WTC11 (cell line): ENCODE data around the gene COL1A1. TPM values are rescaled to one million over a fixed set of nuclear protein-coding genes. Genes with fewer than 3 reads are reported as not detected.

ENCODE experiments used
- ATAC-seq: fragments of 200-7000 bp; cut with Tn5 transposase; 2 replicates; pipeline ENCODE4 v1.10.0; 2021; ENCODE audit warnings: mild to moderate bottlenecking, moderate library complexity
- CTCF ChIA-PET: fragments of 300-600 bp; sonication (Branson Sonifier 250); formaldehyde crosslinking; loops from one replicate; lab custom pipeline; 2021; ENCODE audit warnings: antibody characterized with exemption; lab: Charles Lee
- POLR2A ChIA-PET: fragments of 350-600 bp; sonication (Branson Sonifier 250); formaldehyde crosslinking; loops from one replicate; lab custom pipeline; 2021; ENCODE audit warnings: antibody characterized with exemption; lab: Charles Lee
- DNase-seq: peaks from one replicate; pipeline ENCODE4 v3.0.0; 2021; ENCODE audit warnings: low spot score
- H3K27ac Mint-ChIP-seq: 2 replicates; pipeline ENCODE4 v1.8.0; 2021; ENCODE audit warnings: mixed read lengths
- H3K27me3 Mint-ChIP-seq: 2 replicates; pipeline ENCODE4 v1.8.0; 2021; ENCODE audit warnings: low read depth, mild to moderate bottlenecking, moderate library complexity, mixed read lengths
- H3K36me3 Mint-ChIP-seq: 2 replicates; pipeline ENCODE4 v1.8.0; 2021; ENCODE audit warnings: mixed read lengths
- H3K4me1 Mint-ChIP-seq: 2 replicates; pipeline ENCODE4 v1.8.0; 2022; ENCODE audit warnings: mixed read lengths
- H3K4me3 Mint-ChIP-seq: 2 replicates; pipeline ENCODE4 v1.8.0; 2021; ENCODE audit warnings: mild to moderate bottlenecking, moderate library complexity, mixed read lengths
- H3K9me3 Mint-ChIP-seq: 2 replicates; pipeline ENCODE4 v1.8.0; 2021; ENCODE audit warnings: mixed read lengths
- CREB1 ChIP-seq: sonication (generic); formaldehyde crosslinking; IDR thresholded peaks from 2 replicates; pipeline ENCODE4 v1.8.0; 2023; ENCODE audit warnings: mild to moderate bottlenecking, missing genetic modification reagents
- ESRRA ChIP-seq: sonication (generic); formaldehyde crosslinking; IDR thresholded peaks from 2 replicates; pipeline ENCODE4 v1.8.1; 2022; ENCODE audit warnings: mild to moderate bottlenecking, missing genetic modification reagents, borderline replicate concordance
- ETV6 ChIP-seq: sonication (generic); formaldehyde crosslinking; IDR thresholded peaks from 2 replicates; pipeline ENCODE4 v1.8.1; 2022; ENCODE audit warnings: mild to moderate bottlenecking, missing genetic modification reagents
- FOXK1 ChIP-seq: sonication (generic); formaldehyde crosslinking; IDR thresholded peaks from 2 replicates; pipeline ENCODE4 v1.8.0; 2022; ENCODE audit warnings: mild to moderate bottlenecking, moderate library complexity, missing genetic modification reagents
- MXD4 ChIP-seq: fragments of 250-450 bp; sonication (Bioruptor Pico); IDR thresholded peaks from 2 replicates; pipeline ENCODE4 v1.8.0; 2021; ENCODE audit warnings: mild to moderate bottlenecking, moderate library complexity, borderline replicate concordance
- MYBL2 ChIP-seq: sonication (generic); formaldehyde crosslinking; IDR thresholded peaks from 2 replicates; pipeline ENCODE4 v1.8.1; 2023; ENCODE audit warnings: mild to moderate bottlenecking, moderate library complexity, missing genetic modification reagents
- NFE2L1 ChIP-seq: sonication (generic); formaldehyde crosslinking; IDR thresholded peaks from 2 replicates; pipeline ENCODE4 v1.8.1; 2023; ENCODE audit warnings: missing genetic modification reagents
- NR2C2 ChIP-seq: sonication (generic); formaldehyde crosslinking; IDR thresholded peaks from 2 replicates; pipeline ENCODE4 v1.8.0; 2022; ENCODE audit warnings: mild to moderate bottlenecking, missing genetic modification reagents
- PRRX2 ChIP-seq: fragments of 250-450 bp; sonication (Bioruptor Pico); IDR thresholded peaks from 2 replicates; pipeline ENCODE4 v1.8.0; 2021; ENCODE audit warnings: mild to moderate bottlenecking
- SMAD4 ChIP-seq: sonication (generic); formaldehyde crosslinking; IDR thresholded peaks from 2 replicates; pipeline ENCODE4 v1.8.0; 2022; ENCODE audit warnings: mild to moderate bottlenecking, missing genetic modification reagents
- SOX15 ChIP-seq: fragments of 250-450 bp; sonication (Bioruptor Pico); IDR thresholded peaks from 2 replicates; pipeline ENCODE4 v1.9.0; 2021; ENCODE audit warnings: mild to moderate bottlenecking
- TP53 ChIP-seq: sonication (generic); formaldehyde crosslinking; IDR thresholded peaks from 2 replicates; pipeline ENCODE4 v1.8.1; 2023; ENCODE audit warnings: mild to moderate bottlenecking, missing genetic modification reagents
- ZBTB21 ChIP-seq: sonication (generic); formaldehyde crosslinking; IDR thresholded peaks from 2 replicates; pipeline ENCODE4 v1.8.1; 2023; ENCODE audit warnings: mild to moderate bottlenecking, missing genetic modification reagents, borderline replicate concordance
- ZNF317 ChIP-seq: sonication (generic); formaldehyde crosslinking; IDR thresholded peaks from 2 replicates; pipeline ENCODE4 v1.8.1; 2023; ENCODE audit warnings: low read depth, mild to moderate bottlenecking, moderate library complexity, missing genetic modification reagents, borderline replicate concordance
- ZNF416 ChIP-seq: fragments of 250-450 bp; sonication (Bioruptor Pico); IDR thresholded peaks from 2 replicates; pipeline ENCODE4 v1.9.0; 2021; ENCODE audit warnings: mild to moderate bottlenecking, inconsistent platforms
- total RNA-seq: library from RNA; stranded (reverse); gene quantifications from 3 replicates; pipeline ENCODE4 v1.2.3, GENCODE V29; 2021
- TF ChIP-seq, protein P1 (sequence below): sonication (generic); formaldehyde crosslinking; conservative IDR thresholded peaks from 2 replicates; pipeline ENCODE4 v1.8.1; 2022; ENCODE audit warnings: mild to moderate bottlenecking, missing genetic modification reagents
- TF ChIP-seq, protein P2 (sequence below): sonication (generic); formaldehyde crosslinking; IDR thresholded peaks from 2 replicates; pipeline ENCODE4 v1.8.1; 2023; ENCODE audit warnings: mild to moderate bottlenecking, missing genetic modification reagents, moderate library complexity
- TF ChIP-seq, protein P3 (sequence below): fragments of 250-450 bp; sonication (Bioruptor Pico); IDR thresholded peaks from 2 replicates; pipeline ENCODE4 v1.9.0; 2021; ENCODE audit warnings: mild to moderate bottlenecking
- TF ChIP-seq, protein P4 (sequence below): fragments of 250-450 bp; sonication (Bioruptor Pico); IDR thresholded peaks from 2 replicates; pipeline ENCODE4 v1.9.0; 2021; ENCODE audit warnings: moderate library complexity, mild to moderate bottlenecking, inconsistent platforms, borderline replicate concordance
- TF ChIP-seq, protein P5 (sequence below): sonication (generic); formaldehyde crosslinking; IDR thresholded peaks from 2 replicates; pipeline ENCODE4 v1.8.0; 2022; ENCODE audit warnings: mild to moderate bottlenecking, missing genetic modification reagents
- TF ChIP-seq, protein P6 (sequence below): sonication (generic); formaldehyde crosslinking; IDR thresholded peaks from 2 replicates; pipeline ENCODE4 v1.8.1; 2022; ENCODE audit warnings: low read depth, missing genetic modification reagents, borderline replicate concordance
- TF ChIP-seq, protein P7 (sequence below): sonication (generic); formaldehyde crosslinking; IDR thresholded peaks from 2 replicates; pipeline ENCODE4 v1.8.0; 2023; ENCODE audit warnings: missing genetic modification reagents
- TF ChIP-seq, protein P8 (sequence below): sonication (generic); formaldehyde crosslinking; IDR thresholded peaks from 2 replicates; pipeline ENCODE4 v1.8.1; 2023; ENCODE audit warnings: mild to moderate bottlenecking, missing genetic modification reagents

COL1A1 gene
- total RNA-seq, 1 experiment from 2014 or later = 52.1 TPM

DNA sequence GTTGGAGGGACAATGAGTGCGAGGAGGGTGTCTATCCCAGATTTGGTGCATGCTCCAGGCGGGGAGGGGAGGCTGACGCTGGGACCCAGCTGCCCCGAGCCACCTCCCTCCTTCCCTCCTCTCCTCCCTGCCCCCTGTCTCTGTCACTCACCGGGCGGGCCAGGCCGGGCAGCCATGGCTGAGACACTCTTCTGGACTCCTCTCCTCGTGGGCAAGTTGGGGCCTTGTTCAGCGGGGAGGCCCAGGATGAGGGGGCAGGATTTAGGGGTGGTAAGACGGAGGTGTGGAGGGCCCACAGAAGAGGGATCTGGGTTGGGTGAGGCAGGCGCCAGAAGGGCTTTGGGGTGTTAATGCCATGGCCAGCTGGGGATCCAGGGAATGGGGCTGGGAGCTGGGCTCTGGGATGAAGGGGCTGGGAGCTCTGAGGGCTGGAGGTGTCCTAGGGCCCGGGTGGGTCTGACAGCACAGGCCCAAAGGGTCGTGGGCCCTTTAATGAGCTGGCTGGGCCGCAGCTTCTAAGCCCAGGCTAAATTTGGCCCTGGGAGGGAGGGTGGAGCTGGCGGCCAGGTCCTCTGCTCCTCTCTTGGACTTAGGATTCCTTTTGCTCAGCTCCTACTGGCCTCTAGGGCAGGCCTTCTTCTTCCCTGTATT is 35.4 kb downstream of the COL1A1 start, which contains the start of gene SGCA (continued):
- TF ChIP-seq, protein P1, sequence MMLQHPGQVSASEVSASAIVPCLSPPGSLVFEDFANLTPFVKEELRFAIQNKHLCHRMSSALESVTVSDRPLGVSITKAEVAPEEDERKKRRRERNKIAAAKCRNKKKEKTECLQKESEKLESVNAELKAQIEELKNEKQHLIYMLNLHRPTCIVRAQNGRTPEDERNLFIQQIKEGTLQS (CRISPR knock-in tag) = no peak
- TF ChIP-seq ZNF416 (CRISPR knock-in tag) = no peak
- TF ChIP-seq ZNF317 = no peak
- no peak for TF ChIP-seq MYBL2
- no peak for TF ChIP-seq MXD4 (CRISPR knock-in tag)
- TF ChIP-seq PRRX2 = no peak

DNA sequence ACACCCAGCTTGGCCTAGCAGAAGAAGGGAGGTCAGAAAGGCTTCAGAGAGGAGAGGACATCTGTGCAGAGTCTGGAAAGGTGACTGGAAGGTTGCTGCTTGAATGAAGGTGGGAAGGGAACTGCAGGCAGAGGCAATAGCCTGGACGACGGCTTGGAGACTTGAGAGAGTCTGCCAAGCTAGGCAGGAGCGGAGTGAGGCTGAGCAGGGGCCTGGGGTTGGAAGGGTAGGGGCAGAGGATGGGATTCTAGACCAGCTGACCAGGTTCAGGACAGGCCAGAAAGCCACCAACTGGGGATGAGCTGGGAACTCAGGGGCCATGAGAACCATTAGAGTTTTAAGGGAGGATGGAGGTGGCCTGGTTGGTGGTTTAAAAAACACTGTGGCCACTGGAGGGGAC is 36.0 kb downstream of the COL1A1 start:
- ChIA-PET POLR2A (interaction anchor here (1.6 kb wide), 1 partner anchor 12 kb away, joined by 4 read pairs; no protein-coding TSS in a partner anchor), CTCF (interaction anchor here (0.8 to 3.5 kb wide), 15 partner anchors 12 to 109 kb away, joined by 3 to 11 read pairs (median 4); partner anchors contain the start of gene TMEM92)
- Mint-ChIP-seq H3K27me3 (peaks cover 24% of the 10 kb centered on the region), H3K4me1 (peaks cover 18% of the 10 kb centered on the region), H3K9me3 (no peaks in the 10 kb centered on the region), H3K36me3 (no peaks in the 10 kb centered on the region), H3K27ac (peak overlapping the region; percentile 7), H3K4me3 (no peak overlapping the region)
- DNase-seq = no peak
- TF ChIP-seq SOX15 = no peak
- TF ChIP-seq, protein P2, sequence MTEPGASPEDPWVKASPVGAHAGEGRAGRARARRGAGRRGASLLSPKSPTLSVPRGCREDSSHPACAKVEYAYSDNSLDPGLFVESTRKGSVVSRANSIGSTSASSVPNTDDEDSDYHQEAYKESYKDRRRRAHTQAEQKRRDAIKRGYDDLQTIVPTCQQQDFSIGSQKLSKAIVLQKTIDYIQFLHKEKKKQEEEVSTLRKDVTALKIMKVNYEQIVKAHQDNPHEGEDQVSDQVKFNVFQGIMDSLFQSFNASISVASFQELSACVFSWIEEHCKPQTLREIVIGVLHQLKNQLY (CRISPR knock-in tag) = no peak
- TF ChIP-seq, protein P3, sequence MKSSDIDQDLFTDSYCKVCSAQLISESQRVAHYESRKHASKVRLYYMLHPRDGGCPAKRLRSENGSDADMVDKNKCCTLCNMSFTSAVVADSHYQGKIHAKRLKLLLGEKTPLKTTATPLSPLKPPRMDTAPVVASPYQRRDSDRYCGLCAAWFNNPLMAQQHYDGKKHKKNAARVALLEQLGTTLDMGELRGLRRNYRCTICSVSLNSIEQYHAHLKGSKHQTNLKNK = no peak
- TF ChIP-seq, protein P4, sequence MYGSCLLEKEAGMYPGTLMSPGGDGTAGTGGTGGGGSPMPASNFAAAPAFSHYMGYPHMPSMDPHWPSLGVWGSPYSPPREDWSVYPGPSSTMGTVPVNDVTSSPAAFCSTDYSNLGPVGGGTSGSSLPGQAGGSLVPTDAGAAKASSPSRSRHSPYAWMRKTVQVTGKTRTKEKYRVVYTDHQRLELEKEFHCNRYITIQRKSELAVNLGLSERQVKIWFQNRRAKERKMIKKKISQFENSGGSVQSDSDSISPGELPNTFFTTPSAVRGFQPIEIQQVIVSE (CRISPR knock-in tag) = no peak
- no peak for TF ChIP-seq ESRRA (CRISPR knock-in tag)
- TF ChIP-seq NFE2L1 = no peak
- no peak for TF ChIP-seq SMAD4 (CRISPR knock-in tag)
- TF ChIP-seq, protein P5, sequence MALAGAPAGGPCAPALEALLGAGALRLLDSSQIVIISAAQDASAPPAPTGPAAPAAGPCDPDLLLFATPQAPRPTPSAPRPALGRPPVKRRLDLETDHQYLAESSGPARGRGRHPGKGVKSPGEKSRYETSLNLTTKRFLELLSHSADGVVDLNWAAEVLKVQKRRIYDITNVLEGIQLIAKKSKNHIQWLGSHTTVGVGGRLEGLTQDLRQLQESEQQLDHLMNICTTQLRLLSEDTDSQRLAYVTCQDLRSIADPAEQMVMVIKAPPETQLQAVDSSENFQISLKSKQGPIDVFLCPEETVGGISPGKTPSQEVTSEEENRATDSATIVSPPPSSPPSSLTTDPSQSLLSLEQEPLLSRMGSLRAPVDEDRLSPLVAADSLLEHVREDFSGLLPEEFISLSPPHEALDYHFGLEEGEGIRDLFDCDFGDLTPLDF (CRISPR knock-in tag) = no peak
- TF ChIP-seq, protein P6, sequence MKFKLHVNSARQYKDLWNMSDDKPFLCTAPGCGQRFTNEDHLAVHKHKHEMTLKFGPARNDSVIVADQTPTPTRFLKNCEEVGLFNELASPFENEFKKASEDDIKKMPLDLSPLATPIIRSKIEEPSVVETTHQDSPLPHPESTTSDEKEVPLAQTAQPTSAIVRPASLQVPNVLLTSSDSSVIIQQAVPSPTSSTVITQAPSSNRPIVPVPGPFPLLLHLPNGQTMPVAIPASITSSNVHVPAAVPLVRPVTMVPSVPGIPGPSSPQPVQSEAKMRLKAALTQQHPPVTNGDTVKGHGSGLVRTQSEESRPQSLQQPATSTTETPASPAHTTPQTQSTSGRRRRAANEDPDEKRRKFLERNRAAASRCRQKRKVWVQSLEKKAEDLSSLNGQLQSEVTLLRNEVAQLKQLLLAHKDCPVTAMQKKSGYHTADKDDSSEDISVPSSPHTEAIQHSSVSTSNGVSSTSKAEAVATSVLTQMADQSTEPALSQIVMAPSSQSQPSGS = no peak
- no peak for TF ChIP-seq CREB1 (CRISPR knock-in tag)
- TF ChIP-seq, protein P7, sequence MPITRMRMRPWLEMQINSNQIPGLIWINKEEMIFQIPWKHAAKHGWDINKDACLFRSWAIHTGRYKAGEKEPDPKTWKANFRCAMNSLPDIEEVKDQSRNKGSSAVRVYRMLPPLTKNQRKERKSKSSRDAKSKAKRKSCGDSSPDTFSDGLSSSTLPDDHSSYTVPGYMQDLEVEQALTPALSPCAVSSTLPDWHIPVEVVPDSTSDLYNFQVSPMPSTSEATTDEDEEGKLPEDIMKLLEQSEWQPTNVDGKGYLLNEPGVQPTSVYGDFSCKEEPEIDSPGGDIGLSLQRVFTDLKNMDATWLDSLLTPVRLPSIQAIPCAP (CRISPR knock-in tag) = no peak
- TF ChIP-seq FOXK1 (CRISPR knock-in tag) = no peak
- no peak for TF ChIP-seq NR2C2 (CRISPR knock-in tag)
- no peak for TF ChIP-seq ZBTB21 (CRISPR knock-in tag)
- TF ChIP-seq TP53 (CRISPR knock-in tag) = no peak
- TF ChIP-seq, protein P8, sequence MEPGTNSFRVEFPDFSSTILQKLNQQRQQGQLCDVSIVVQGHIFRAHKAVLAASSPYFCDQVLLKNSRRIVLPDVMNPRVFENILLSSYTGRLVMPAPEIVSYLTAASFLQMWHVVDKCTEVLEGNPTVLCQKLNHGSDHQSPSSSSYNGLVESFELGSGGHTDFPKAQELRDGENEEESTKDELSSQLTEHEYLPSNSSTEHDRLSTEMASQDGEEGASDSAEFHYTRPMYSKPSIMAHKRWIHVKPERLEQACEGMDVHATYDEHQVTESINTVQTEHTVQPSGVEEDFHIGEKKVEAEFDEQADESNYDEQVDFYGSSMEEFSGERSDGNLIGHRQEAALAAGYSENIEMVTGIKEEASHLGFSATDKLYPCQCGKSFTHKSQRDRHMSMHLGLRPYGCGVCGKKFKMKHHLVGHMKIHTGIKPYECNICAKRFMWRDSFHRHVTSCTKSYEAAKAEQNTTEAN = no peak
- TF ChIP-seq ETV6 (CRISPR knock-in tag) = no peak
- no peak for ATAC-seq
